SK-N-SH (cell line): Measurements from ENCODE around the gene CEBPB.

Experiments
- RCOR1 ChIP-seq: fragments of 150-350 bp; IDR thresholded peaks from 2 replicates; pipeline ENCODE4 v1.6.1; 2017; ENCODE audit warnings: antibody characterized with exemption, low read length
- RFX5 ChIP-seq: IDR thresholded peaks from 2 replicates; pipeline ENCODE4 v1.6.1; 2012; ENCODE audit warnings: mild to moderate bottlenecking, improper control_type of control experiment, low read length

DNA sequence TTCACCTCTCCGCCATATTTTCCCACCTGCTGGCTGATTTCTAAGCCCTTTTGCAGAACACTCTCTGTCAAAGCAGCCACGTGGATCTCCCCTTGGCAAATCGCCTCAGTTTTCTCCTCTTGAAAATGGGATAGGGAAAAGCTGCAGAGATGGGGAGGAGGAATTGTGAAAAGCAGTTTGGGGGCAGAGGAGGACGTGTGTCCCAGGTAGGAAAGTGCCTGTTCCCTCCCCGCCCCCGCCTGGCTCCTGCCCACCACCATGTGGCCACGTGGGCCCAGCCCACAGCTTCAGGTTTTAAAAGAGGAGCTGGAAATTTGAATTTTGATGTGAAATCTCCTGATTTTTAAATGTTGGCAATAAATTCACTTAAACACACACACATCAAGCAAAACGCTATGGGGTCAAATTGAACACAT is 3.6 kb upstream of the CEBPB start:
- TF ChIP-seq RFX5 = no peak
- TF ChIP-seq RCOR1 = no peak
